CD4-positive, alpha-beta T cell treated with Interleukin-6 for 4 hours (primary cell): Measurements from ENCODE around the gene FLVCR1.

Source experiments
- DNase-seq: peaks from one replicate; pipeline ENCODE4 v3.0.0-alpha.2; 2020; ENCODE audit warnings: mixed read lengths

Gene FLVCR1

GRCh38 chr1:212916481-212917133, 58.5 kb downstream of the FLVCR1 start:
- DNase-seq: no peak

- DNase-seq: no peak
Measured at GRCh38 chr1:212917134-212917485, 59.0 kb downstream of the FLVCR1 start.

GRCh38 chr1:212917858-212918257, 59.8 kb downstream of the FLVCR1 start:
- no peak for DNase-seq

GRCh38 chr1:212918824-212919223, 60.7 kb downstream of the FLVCR1 start:
- no peak for DNase-seq

GRCh38 chr1:212920246-212920645, 62.2 kb downstream of the FLVCR1 start:
- DNase-seq: no peak

- DNase-seq: no peak
Measured at GRCh38 chr1:212920896-212921295, 62.8 kb downstream of the FLVCR1 start.

GRCh38 chr1:212922016-212922415, 63.9 kb downstream of the FLVCR1 start:
- DNase-seq: no peak

- no peak for DNase-seq
Measured at GRCh38 chr1:212926372-212926771, 68.3 kb downstream of the FLVCR1 start.

- DNase-seq: no peak
Measured at GRCh38 chr1:212928323-212929291, 70.5 kb downstream of the FLVCR1 start.

- no peak for DNase-seq
Measured at GRCh38 chr1:212930986-212931678, 73.1 kb downstream of the FLVCR1 start.

GRCh38 chr1:212933815-212934471, 75.9 kb downstream of the FLVCR1 start:
- DNase-seq: no peak

- no peak for DNase-seq
Measured at GRCh38 chr1:212935387-212935981, 77.4 kb downstream of the FLVCR1 start.

GRCh38 chr1:212937034-212937433, 79.0 kb downstream of the FLVCR1 start:
- DNase-seq: no peak

- no peak for DNase-seq
Measured at GRCh38 chr1:212938846-212939245, 80.8 kb downstream of the FLVCR1 start.

- DNase-seq: no peak
Measured at GRCh38 chr1:212941452-212941851, 83.4 kb downstream of the FLVCR1 start.

GRCh38 chr1:212942679-212943392, 84.8 kb downstream of the FLVCR1 start:
- no peak for DNase-seq

GRCh38 chr1:212943393-212943710, 85.3 kb downstream of the FLVCR1 start:
- DNase-seq: no peak

- no peak for DNase-seq
Measured at GRCh38 chr1:212944229-212944901, 86.3 kb downstream of the FLVCR1 start.

- no peak for DNase-seq
Measured at GRCh38 chr1:212945056-212945455, 87.0 kb downstream of the FLVCR1 start.

- no peak for DNase-seq
Measured at GRCh38 chr1:212945463-212946160, 87.5 kb downstream of the FLVCR1 start.

- DNase-seq: no peak
Measured at GRCh38 chr1:212946872-212947271, 88.8 kb downstream of the FLVCR1 start.
